ENCODE results near the gene EHMT1. TPM values are rescaled to one million over a fixed set of nuclear protein-coding genes. Genes with fewer than 3 reads are reported as not detected.

The EHMT1 gene
- total RNA-seq, 4 donors from 2014 or later, result 71.6 to 78.2 (median 74.2) TPM

DNA sequence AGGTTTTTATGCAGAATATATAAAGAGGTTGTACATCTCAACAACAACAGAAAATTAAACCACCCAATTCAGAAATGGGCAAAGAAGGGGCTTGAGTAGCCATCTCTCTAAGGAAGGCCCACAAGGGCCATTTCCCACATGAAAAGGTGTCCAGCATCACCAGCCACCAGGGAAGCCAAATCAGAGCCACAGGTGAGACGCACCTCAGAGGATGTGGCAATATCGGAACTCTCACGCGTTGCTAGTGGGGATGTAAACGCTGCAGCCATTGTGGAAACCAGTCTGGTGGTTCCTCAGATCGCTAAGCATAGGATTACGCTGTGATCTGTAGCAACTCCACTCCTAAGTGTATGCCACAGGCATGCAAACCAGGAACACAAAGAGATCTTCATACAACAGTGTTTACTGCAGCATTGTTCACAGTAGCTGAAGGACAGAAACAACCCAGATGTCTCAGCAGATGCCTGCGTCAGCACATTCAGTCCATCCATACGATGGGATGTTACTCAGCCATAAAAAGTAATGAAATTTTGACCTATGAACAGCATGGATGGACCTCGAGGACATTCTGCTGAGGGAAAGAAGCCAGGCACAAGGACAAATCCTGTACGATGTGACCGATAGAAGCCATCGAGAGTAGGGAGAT lies 174.5 kb downstream of the EHMT1 start:
- 94% methylated on average over 9 of the region's 13 CpGs for WGBS
- Histone ChIP-seq H3K27me3 (no peaks in the 10 kb centered on the region), H3K4me3 (no peak overlapping the region), H3K9me3 (no peaks in the 10 kb centered on the region), H3K36me3 (peaks cover 27 to 100% (median 84%) of the 10 kb centered on the region in 4 donors), H3K27ac (replicated peaks in 1 of 4) (no peak overlapping the region), H3K4me1 (no peaks in the 10 kb centered on the region)
- TF ChIP-seq EP300 (IDR thresholded peaks at IDR 0.05), result no peak
- DNase-seq (ENCODE audit: extremely low spot score), result no peak
- intact Hi-C loops (cut with DNase I), result no loop called here

DNA sequence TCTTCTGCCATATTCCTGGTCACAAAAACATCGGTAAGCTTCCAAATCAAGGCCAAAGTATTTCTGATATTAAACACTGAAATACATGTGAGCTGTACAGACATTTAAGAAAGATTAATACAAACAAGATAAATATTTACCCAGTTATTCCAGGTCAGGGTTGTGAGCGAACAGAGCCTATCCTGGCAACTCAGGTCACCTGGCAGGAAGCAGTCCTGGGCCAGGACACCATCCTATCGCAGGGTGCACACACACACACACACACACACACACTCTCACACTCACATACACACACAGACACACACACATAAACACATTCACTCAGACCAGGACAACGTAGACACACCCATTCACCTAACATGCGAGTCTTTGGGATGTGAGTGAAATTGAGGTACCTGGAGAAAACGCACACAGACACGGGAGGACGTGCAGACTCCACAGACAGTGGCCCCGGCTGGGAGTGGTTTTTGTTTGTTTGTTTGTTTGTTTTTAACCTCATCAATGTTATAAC lies 176.4 kb downstream of the EHMT1 start:
- Histone ChIP-seq H3K9me3 (no peaks in the 10 kb centered on the region), H3K36me3 (peaks cover 26 to 100% (median 95%) of the 10 kb centered on the region in 4 donors), H3K4me1 (no peaks in the 10 kb centered on the region), H3K4me3 (no peak overlapping the region), H3K27me3 (no peaks in the 10 kb centered on the region), H3K27ac (replicated peaks in 1 of 4) (no peak overlapping the region)
- intact Hi-C loops (cut with DNase I), result no loop called here
- no peak for DNase-seq (ENCODE audit: extremely low spot score)
- WGBS, result 81% methylated on average over 9 of the region's 9 CpGs
- no peak for TF ChIP-seq POLR2A (IDR thresholded peaks at IDR 0.05; ENCODE audit: low read depth)
- TF ChIP-seq, protein P1, sequence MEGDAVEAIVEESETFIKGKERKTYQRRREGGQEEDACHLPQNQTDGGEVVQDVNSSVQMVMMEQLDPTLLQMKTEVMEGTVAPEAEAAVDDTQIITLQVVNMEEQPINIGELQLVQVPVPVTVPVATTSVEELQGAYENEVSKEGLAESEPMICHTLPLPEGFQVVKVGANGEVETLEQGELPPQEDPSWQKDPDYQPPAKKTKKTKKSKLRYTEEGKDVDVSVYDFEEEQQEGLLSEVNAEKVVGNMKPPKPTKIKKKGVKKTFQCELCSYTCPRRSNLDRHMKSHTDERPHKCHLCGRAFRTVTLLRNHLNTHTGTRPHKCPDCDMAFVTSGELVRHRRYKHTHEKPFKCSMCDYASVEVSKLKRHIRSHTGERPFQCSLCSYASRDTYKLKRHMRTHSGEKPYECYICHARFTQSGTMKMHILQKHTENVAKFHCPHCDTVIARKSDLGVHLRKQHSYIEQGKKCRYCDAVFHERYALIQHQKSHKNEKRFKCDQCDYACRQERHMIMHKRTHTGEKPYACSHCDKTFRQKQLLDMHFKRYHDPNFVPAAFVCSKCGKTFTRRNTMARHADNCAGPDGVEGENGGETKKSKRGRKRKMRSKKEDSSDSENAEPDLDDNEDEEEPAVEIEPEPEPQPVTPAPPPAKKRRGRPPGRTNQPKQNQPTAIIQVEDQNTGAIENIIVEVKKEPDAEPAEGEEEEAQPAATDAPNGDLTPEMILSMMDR (IDR thresholded peaks at IDR 0.05), result no peak
- no peak for TF ChIP-seq POLR2AphosphoS5 (IDR thresholded peaks at IDR 0.05)
- TF ChIP-seq EP300 (IDR thresholded peaks at IDR 0.05), result no peak

DNA sequence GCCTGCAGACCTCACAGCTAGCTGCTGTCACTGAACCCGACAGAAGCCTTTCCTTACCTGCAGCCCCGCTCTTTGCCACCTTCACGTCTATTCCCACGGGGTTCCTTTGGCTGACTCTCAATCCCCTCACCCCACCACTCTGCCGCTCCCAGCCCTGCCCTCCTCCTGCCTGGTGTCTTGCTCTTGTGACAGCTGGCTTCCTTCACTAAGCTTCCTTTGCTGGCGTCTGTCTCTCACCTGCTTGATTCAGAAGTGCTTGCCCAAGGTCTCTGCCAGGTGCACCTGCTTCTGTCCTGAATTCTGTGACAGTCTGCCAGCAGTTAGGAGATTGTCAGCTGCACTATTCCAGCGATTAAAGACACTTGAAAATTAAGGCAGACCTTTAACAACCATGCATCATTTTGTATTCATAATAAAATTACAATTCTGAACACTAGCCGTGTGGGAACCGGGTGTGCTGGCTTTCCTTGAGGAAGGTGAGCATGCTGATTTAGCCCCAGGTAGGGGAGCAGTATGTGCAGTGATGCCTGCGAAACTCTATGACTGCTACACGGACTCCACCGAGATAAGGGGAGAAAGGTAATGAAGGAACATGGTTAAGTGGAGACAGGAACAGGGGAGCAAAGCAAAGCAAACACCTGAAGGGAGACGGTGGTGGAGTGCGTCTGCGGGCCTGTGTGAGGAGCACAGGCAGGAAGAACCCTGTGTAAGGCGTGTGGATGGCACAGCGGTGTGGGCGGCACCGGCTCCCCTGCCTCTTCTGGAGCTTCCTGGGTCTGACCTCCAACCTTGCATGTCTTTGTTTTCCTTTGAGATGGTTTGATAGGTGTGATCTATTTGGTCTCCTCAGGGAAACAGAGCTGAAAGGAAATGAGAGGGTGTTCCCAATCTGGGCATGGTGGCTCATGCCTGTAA lies 178.7 kb downstream of the EHMT1 start:
- TF ChIP-seq POLR2AphosphoS5 (IDR thresholded peaks at IDR 0.05) (no peak), EP300 (IDR thresholded peaks at IDR 0.05) (no peak), POLR2A (IDR thresholded peaks at IDR 0.05; ENCODE audit: low read depth) (no peak)
- TF ChIP-seq, protein P1 (IDR thresholded peaks at IDR 0.05), result no peak
- Histone ChIP-seq H3K9me3 (no peaks in the 10 kb centered on the region), H3K27me3 (no peaks in the 10 kb centered on the region), H3K4me1 (no peaks in the 10 kb centered on the region), H3K4me3 (no peak overlapping the region), H3K36me3 (peaks cover 13 to 100% (median 96%) of the 10 kb centered on the region in 4 donors), H3K27ac (replicated peaks in 1 of 4) (no peak overlapping the region)
- WGBS, result 93% methylated on average over 19 of the region's 19 CpGs
- intact Hi-C loops (cut with DNase I), result no loop called here
- DNase-seq (ENCODE audit: extremely low spot score), result no peak

DNA sequence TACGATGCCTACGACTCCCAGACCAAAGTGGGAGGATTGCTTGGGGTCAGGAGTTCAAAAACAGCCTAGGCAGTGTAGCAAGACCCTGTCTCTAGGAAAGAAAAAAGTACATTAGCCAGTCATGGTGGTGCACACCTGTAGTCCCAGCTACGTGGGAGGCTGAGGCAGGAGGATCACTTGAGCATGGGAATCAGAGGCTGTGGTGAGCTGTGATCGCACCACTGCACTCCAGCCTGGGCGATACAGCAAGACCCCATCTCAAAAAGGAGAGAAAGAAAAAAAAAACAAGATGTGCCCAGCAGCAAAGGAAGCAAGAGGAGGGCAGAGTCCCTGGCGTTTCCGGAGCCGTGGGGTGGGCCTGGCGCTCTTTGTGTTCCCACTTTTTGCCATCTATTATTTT lies 179.3 kb downstream of the EHMT1 start:
- 98% methylated on average over 9 of the region's 9 CpGs for WGBS
- no peak for DNase-seq (ENCODE audit: extremely low spot score)
- no peak overlapping the region for H3K4me3 ChIP-seq

More for the DNA sequence above, 179.3 kb downstream of the EHMT1 start:
- Histone ChIP-seq H3K36me3 (peaks cover 17 to 100% (median 96%) of the 10 kb centered on the region in 4 donors), H3K4me1 (no peaks in the 10 kb centered on the region), H3K27ac (replicated peaks in 1 of 4) (no peak overlapping the region), H3K9me3 (no peaks in the 10 kb centered on the region), H3K27me3 (no peaks in the 10 kb centered on the region)
- intact Hi-C loops (cut with DNase I), result no loop called here
- TF ChIP-seq POLR2A (IDR thresholded peaks at IDR 0.05; ENCODE audit: low read depth), result no peak
- TF ChIP-seq, protein P1 (IDR thresholded peaks at IDR 0.05), result no peak

Measured in esophagus muscularis mucosa (tissue), 4 donors.